Testis (tissue), 3 donors: ENCODE data around the gene CAPZA1. TPM values are rescaled to one million over a fixed set of nuclear protein-coding genes. Genes with fewer than 3 reads are reported as not detected.

ENCODE experiments used
- DNase-seq: peaks from one replicate; pipeline ENCODE4 v3.0.0-alpha.2; 2019
- H3K27ac ChIP-seq, 2 donors: fragments of 200-600 bp; sonication (generic); one replicate each; pipeline ENCODE4 v1.5.1; 2019
- H3K27me3 ChIP-seq: fragments of 200-600 bp; sonication (generic); one replicate; pipeline ENCODE4 v1.5.1; 2019
- H3K36me3 ChIP-seq: fragments of 200-600 bp; sonication (generic); one replicate; pipeline ENCODE4 v1.5.1; 2017; ENCODE audit warnings: low read depth; ENCODE audit errors: missing control alignments
- H3K4me1 ChIP-seq: fragments of 200-600 bp; sonication (generic); one replicate; pipeline ENCODE4 v1.5.1; 2019
- H3K4me3 ChIP-seq, 2 donors: fragments of 200-600 bp; sonication (generic); one replicate each; pipeline ENCODE4 v1.5.1; 2017 to 2019
- H3K9me3 ChIP-seq: fragments of 200-600 bp; sonication (generic); one replicate; pipeline ENCODE4 v1.5.1; 2017
- CTCF ChIP-seq, 3 experiments: fragments of 450-650 bp in 2 of 3; fragments of 200-600 bp in 1 of 3; sonication (generic) in 1 of 3; IDR thresholded peaks; one replicate each; pipeline ENCODE4 v1.5.1; 2016 to 2019; ENCODE audit warnings: antibody characterized with exemption in 3 of 3, mild to moderate bottlenecking in 2 of 3, moderate library complexity in 1 of 3
- POLR2A ChIP-seq: fragments of 450-650 bp; IDR thresholded peaks from one replicate; pipeline ENCODE4 v1.6.1; 2017; ENCODE audit warnings: antibody characterized with exemption, mild to moderate bottlenecking, moderate library complexity
- WGBS, 2 donors: methylation state at CpG; one replicate each; pipeline ENCODE4 v1.1.5; 2018; 5-methylcytosine and 5-hydroxymethylcytosine counted together
- intact Hi-C: fragments of 100-400 bp; cut with DNase I; formaldehyde crosslinking; loops from one replicate; pipeline ENCODE4 v1.15.1; 2023; ENCODE audit warnings: low total_unique reads
- polyA plus RNA-seq: library from polyadenylated mRNA; stranded (reverse); fragments of 350-450 nt; fragmentation: Illumina TruSeq; extraction: RNeasy Lipid Tissue Mini Kit (QIAGEN cat#74804); gene quantifications from one replicate; pipeline ENCODE4 v1.2.3, GENCODE V29; 2014; ENCODE audit warnings: low read depth, low replicate concordance; ENCODE audit not compliant: insufficient read depth
- total RNA-seq, 2 donors: library from RNA; depleted of rRNA; stranded (reverse); fragments of >200 nt; gene quantifications; one replicate each; pipeline ENCODE4 v1.2.3, GENCODE V29; 2016

Gene CAPZA1
- total and polyA plus RNA-seq, 3 donors from 2014 or later: 120 to 148 (median 144) TPM

- TF ChIP-seq CTCF (IDR thresholded peaks at IDR 0.05): no peak
- WGBS, 2 donors: 77 to 83% methylated on average over 3 of the region's 3 CpGs
Measured at GRCh38 chr1:112676543-112676942, 56.9 kb downstream of the CAPZA1 start.

GRCh38 chr1:112677501-112677900 is 57.9 kb downstream of the CAPZA1 start:
- DNase-seq: no peak
- Histone ChIP-seq H3K4me1 (peaks cover 34% of the 10 kb centered on the region), H3K27me3 (no peaks in the 10 kb centered on the region), H3K36me3 (no peaks in the 10 kb centered on the region), H3K9me3 (no peaks in the 10 kb centered on the region), H3K27ac (no peak overlapping the region), H3K4me3 (no peak overlapping the region)
- 90 to 94% methylated on average over 4 of the region's 4 CpGs for WGBS, 2 donors
- intact Hi-C loops: no loop called here
- TF ChIP-seq POLR2A: no peak
- TF ChIP-seq CTCF (IDR thresholded peaks at IDR 0.05): no peak

More at GRCh38 chr1:112676543-112676942, 56.9 kb downstream of the CAPZA1 start:
- intact Hi-C loops: no loop called here
- Histone ChIP-seq H3K4me1 (peaks cover 44% of the 10 kb centered on the region), H3K36me3 (no peaks in the 10 kb centered on the region), H3K4me3 (no peak overlapping the region), H3K27ac (peak overlapping the region in 1 of 2 donors; percentile 96), H3K27me3 (no peaks in the 10 kb centered on the region), H3K9me3 (no peaks in the 10 kb centered on the region)
- DNase-seq: no peak

GRCh38 chr1:112678605-112679004 is 59.0 kb downstream of the CAPZA1 start:
- intact Hi-C loops: no loop called here
- TF ChIP-seq POLR2A (no peak), CTCF (IDR thresholded peaks at IDR 0.05) (no peak)
- no peaks in the 10 kb centered on the region for H3K9me3 ChIP-seq
- peaks cover 23% of the 10 kb centered on the region for H3K4me1 ChIP-seq
- no peak for DNase-seq
- peak overlapping the region in 1 of 2 donors; percentile 44 for H3K27ac ChIP-seq
- H3K27me3 ChIP-seq: no peaks in the 10 kb centered on the region
- WGBS, 2 donors: 64 to 76% methylated on average over 3 of the region's 3 CpGs
- no peaks in the 10 kb centered on the region for H3K36me3 ChIP-seq
- H3K4me3 ChIP-seq: no peak overlapping the region

GRCh38 chr1:112685913-112686312 is 66.3 kb downstream of the CAPZA1 start:
- Histone ChIP-seq H3K9me3 (no peaks in the 10 kb centered on the region), H3K27ac (no peak overlapping the region), H3K36me3 (no peaks in the 10 kb centered on the region), H3K4me3 (no peak overlapping the region), H3K27me3 (no peaks in the 10 kb centered on the region), H3K4me1 (peaks cover 12% of the 10 kb centered on the region)
- WGBS, 2 donors: 83 to 91% methylated on average over 5 of the region's 5 CpGs
- intact Hi-C loops: no loop called here
- TF ChIP-seq CTCF (IDR thresholded peaks at IDR 0.05): no peak
- TF ChIP-seq POLR2A: no peak
- DNase-seq: no peak

GRCh38 chr1:112686417-112686816 is 66.8 kb downstream of the CAPZA1 start:
- no peak overlapping the region for H3K27ac ChIP-seq
- no peaks in the 10 kb centered on the region for H3K27me3 ChIP-seq
- intact Hi-C loops: no loop called here
- peaks cover 12% of the 10 kb centered on the region for H3K4me1 ChIP-seq
- TF ChIP-seq CTCF (IDR thresholded peaks at IDR 0.05) (no peak), POLR2A (no peak)
- 51 to 69% methylated on average over 3 of the region's 3 CpGs for WGBS, 2 donors
- H3K36me3 ChIP-seq: no peaks in the 10 kb centered on the region
- DNase-seq: no peak
- H3K4me3 ChIP-seq: no peak overlapping the region
- H3K9me3 ChIP-seq: no peaks in the 10 kb centered on the region
